OCI-LY1 (cell line): ENCODE data around the gene ZNF407.

Experiments
- H2AFZ ChIP-seq: fragments of 200-600 bp; sonication (generic), shearing (Covaris generic); 2 replicates; pipeline ENCODE4 v1.6.0; 2014; ENCODE audit warnings: antibody characterized with exemption, mild to moderate bottlenecking, low read length
- H3F3A ChIP-seq: fragments of 200-600 bp; sonication (generic), shearing (Covaris generic); 2 replicates; pipeline ENCODE4 v1.6.0; 2014; ENCODE audit warnings: mild to moderate bottlenecking, antibody characterized with exemption, low read length, moderate library complexity; ENCODE audit not compliant: insufficient read depth
- H3K27ac ChIP-seq: fragments of 200-600 bp; sonication (generic); 2 replicates; pipeline ENCODE4 v1.5.1; 2014; ENCODE audit warnings: low read length, mixed run types, mild to moderate bottlenecking, low read depth; ENCODE audit not compliant: poor library complexity, severe bottlenecking
- H3K27me3 ChIP-seq: fragments of 200-600 bp; sonication (generic); 2 replicates; pipeline ENCODE4 v1.6.0; 2014; ENCODE audit warnings: antibody characterized with exemption, mild to moderate bottlenecking, low read length, moderate library complexity; ENCODE audit not compliant: insufficient read depth
- H3K36me3 ChIP-seq: fragments of 200-600 bp; sonication (generic); 2 replicates; pipeline ENCODE4 v1.6.1; 2014; ENCODE audit warnings: mild to moderate bottlenecking, antibody characterized with exemption, low read length, moderate library complexity, mixed read lengths; ENCODE audit not compliant: insufficient read depth
- H3K4me1 ChIP-seq: fragments of 200-600 bp; sonication (generic); 2 replicates; pipeline ENCODE4 v1.5.1; 2014; ENCODE audit warnings: mild to moderate bottlenecking, low read length, moderate library complexity; ENCODE audit not compliant: insufficient read depth, severe bottlenecking
- H3K4me2 ChIP-seq: fragments of 200-600 bp; sonication (generic), shearing (Covaris generic); 2 replicates; pipeline ENCODE4 v1.6.1; 2014; ENCODE audit warnings: low read length
- H3K4me3 ChIP-seq: fragments of 200-600 bp; sonication (generic); 2 replicates; pipeline ENCODE4 v1.5.1; 2014; ENCODE audit warnings: low read length, low read depth, mild to moderate bottlenecking, mixed read lengths; ENCODE audit not compliant: poor library complexity, severe bottlenecking
- H3K79me2 ChIP-seq: fragments of 200-600 bp; shearing (Covaris generic); 2 replicates; pipeline ENCODE4 v1.6.1; 2016; ENCODE audit warnings: mixed run types, low read length, mixed read lengths; ENCODE audit not compliant: insufficient read depth
- H3K9ac ChIP-seq: fragments of 200-600 bp; sonication (generic), shearing (Covaris generic); 2 replicates; pipeline ENCODE4 v1.6.1; 2014; ENCODE audit warnings: mild to moderate bottlenecking, low read length, mixed read lengths
- H3K9me2 ChIP-seq: fragments of 200-600 bp; sonication (generic), shearing (Covaris generic); 2 replicates; pipeline ENCODE4 v1.6.1; 2014; ENCODE audit warnings: low read depth, mild to moderate bottlenecking, low read length, mixed read lengths
- H3K9me3 ChIP-seq: fragments of 200-600 bp; shearing (Covaris generic); 2 replicates; pipeline ENCODE4 v1.6.1; 2014; ENCODE audit warnings: low read length, mixed read lengths
- H4K20me1 ChIP-seq: fragments of 200-600 bp; sonication (generic), shearing (Covaris generic); 2 replicates; pipeline ENCODE4 v1.6.0; 2016; ENCODE audit warnings: mild to moderate bottlenecking, low read length; ENCODE audit not compliant: insufficient read depth
- CTCF ChIP-seq: fragments of 200-600 bp; sonication (generic), shearing (Covaris generic); IDR thresholded peaks from 2 replicates; pipeline ENCODE4 v1.5.1; 2017; ENCODE audit warnings: mild to moderate bottlenecking, antibody characterized with exemption, low read length, moderate library complexity, mixed read lengths
- EZH2 ChIP-seq: fragments of 200-600 bp; sonication (generic), shearing (Covaris generic); IDR thresholded peaks from 2 replicates; pipeline ENCODE4 v1.8.0; 2017; ENCODE audit warnings: borderline replicate concordance, mixed run types, mild to moderate bottlenecking, antibody characterized with exemption, low read length, moderate library complexity, mixed read lengths

Gene ZNF407

GRCh38 chr18:75031717-75032317, 434.1 kb downstream of the ZNF407 start:
- Histone ChIP-seq H4K20me1 (no peaks in the 10 kb centered on the region), H2AFZ (no peak overlapping the region), H3K4me3 (no peak overlapping the region), H3K79me2 (no peaks in the 10 kb centered on the region), H3K27me3 (no peaks in the 10 kb centered on the region), H3K27ac (no peak overlapping the region), H3K9me3 (no peaks in the 10 kb centered on the region), H3K36me3 (no peaks in the 10 kb centered on the region), H3F3A (no peaks in the 10 kb centered on the region), H3K9me2 (no peaks in the 10 kb centered on the region), H3K9ac (no peak overlapping the region), H3K4me1 (no peaks in the 10 kb centered on the region), H3K4me2 (no peak overlapping the region)
- TF ChIP-seq CTCF = no peak

- H3K4me1 ChIP-seq = no peaks in the 10 kb centered on the region
- H3K9me2 ChIP-seq = no peaks in the 10 kb centered on the region
- H2AFZ ChIP-seq = no peak overlapping the region
- no peaks in the 10 kb centered on the region for H3K9me3 ChIP-seq
- no peak overlapping the region for H3K9ac ChIP-seq
- no peak overlapping the region for H3K4me2 ChIP-seq
- H3F3A ChIP-seq = no peaks in the 10 kb centered on the region
- no peaks in the 10 kb centered on the region for H3K36me3 ChIP-seq
- H3K27me3 ChIP-seq = no peaks in the 10 kb centered on the region
- H3K27ac ChIP-seq = no peak overlapping the region
- no peaks in the 10 kb centered on the region for H3K79me2 ChIP-seq
- TF ChIP-seq EZH2 = no peak
- TF ChIP-seq CTCF = no peak
- no peak overlapping the region for H3K4me3 ChIP-seq
- H4K20me1 ChIP-seq = no peaks in the 10 kb centered on the region
These were observed 435.8 kb downstream of the ZNF407 start for GRCh38 chr18:75033516-75033915.

- no peaks in the 10 kb centered on the region for H3F3A ChIP-seq
- H3K36me3 ChIP-seq = no peaks in the 10 kb centered on the region
- H3K9me3 ChIP-seq = no peaks in the 10 kb centered on the region
- H3K27me3 ChIP-seq = no peaks in the 10 kb centered on the region
- H3K79me2 ChIP-seq = no peaks in the 10 kb centered on the region
- no peak overlapping the region for H3K4me2 ChIP-seq
- no peaks in the 10 kb centered on the region for H3K9me2 ChIP-seq
- no peak overlapping the region for H2AFZ ChIP-seq
- H3K27ac ChIP-seq = no peak overlapping the region
- no peak overlapping the region for H3K4me3 ChIP-seq
- no peaks in the 10 kb centered on the region for H4K20me1 ChIP-seq
- H3K4me1 ChIP-seq = no peaks in the 10 kb centered on the region
- TF ChIP-seq EZH2 = no peak
- TF ChIP-seq CTCF = no peak
- no peak overlapping the region for H3K9ac ChIP-seq
These were observed 437.3 kb downstream of the ZNF407 start for GRCh38 chr18:75034937-75035336.
